HCEC 1CT (cell line): ENCODE measurements around the gene SEBOX.
A peak's percentile ranks its signal among the peaks of the same experiment; 100 is the strongest.

Experiments
- DNase-seq: peaks from one replicate; pipeline ENCODE4 v3.0.0-alpha.2; 2017

The SEBOX gene

DNA sequence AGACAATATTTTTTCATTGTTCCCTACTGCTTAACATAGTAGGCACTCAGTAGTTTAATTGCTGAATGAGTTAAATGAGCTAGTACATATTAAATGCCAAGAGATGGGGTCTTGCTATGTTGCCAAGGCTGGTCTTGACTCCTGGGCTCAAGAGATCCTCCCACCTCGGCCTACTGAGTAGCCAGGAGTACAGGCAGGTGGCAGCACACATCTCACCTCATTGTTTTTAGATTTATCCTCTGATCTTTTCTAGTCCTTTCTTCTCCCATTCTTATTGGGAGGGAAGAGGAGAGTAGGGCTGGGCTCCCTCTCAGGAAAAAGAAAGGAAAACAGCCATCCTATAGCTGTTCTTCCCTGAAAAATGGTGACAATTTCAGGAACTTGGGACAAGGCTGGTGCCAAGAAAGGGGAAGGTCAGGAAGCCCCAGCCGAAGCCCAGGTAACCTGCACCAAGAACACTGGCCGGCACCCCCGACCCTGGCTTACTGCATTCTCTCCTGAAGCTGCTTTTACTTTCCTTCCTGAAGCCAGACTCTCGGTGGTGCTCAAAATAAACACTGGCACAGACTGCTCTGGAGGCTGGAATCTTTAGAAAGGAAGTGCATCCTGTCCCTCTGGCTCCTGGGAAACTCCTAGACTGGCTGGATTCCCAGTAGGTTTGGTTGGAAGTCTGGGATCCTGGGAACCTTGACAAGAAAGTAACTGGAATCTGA, 26.8 kb downstream of the SEBOX start:
- peak; percentile 77 for DNase-seq

- DNase-seq, result peak; percentile 70
Measured at GRCh38 chr17:28335959-28336871, 28.8 kb downstream of the SEBOX start.

GRCh38 chr17:28335201-28335958, 29.6 kb downstream of the SEBOX start, which contains the start of the genes IFT20 and TNFAIP1:
Gene IFT20, minus strand, starts transcription at chr17:28335472. Its CDS starts 3,487 bp downstream, at chr17:28331985.
Gene TNFAIP1, plus strand, starts transcription at chr17:28335761. Its CDS starts 3,761 bp downstream, at chr17:28339522.
- peak; percentile 100 for DNase-seq

GRCh38 chr17:28334666-28335200, 30.3 kb downstream of the SEBOX start:
- peak; percentile 32 for DNase-seq

DNA sequence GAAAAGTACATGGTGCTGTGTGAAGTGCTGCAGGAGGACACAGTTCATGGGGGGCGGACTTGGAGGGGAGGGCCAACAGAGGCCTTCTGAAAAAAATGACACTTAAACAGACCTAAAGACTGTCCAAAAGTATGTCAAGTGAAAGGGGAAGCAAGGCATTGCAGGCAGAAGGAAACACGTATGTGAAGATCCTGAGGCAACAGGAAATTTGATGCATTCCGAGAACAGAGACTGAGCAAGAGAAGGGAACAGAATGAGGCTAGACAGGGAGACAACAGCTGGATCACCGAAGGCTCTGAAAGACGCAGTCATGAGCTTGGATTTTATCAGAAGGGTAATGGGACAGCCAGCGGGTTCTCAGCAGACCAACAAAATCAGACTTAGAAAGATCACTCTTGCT, 30.8 kb downstream of the SEBOX start:
- DNase-seq, result no peak

- DNase-seq, result peak; percentile 17
Measured at GRCh38 chr17:28333083-28333746, 31.8 kb downstream of the SEBOX start.

DNA sequence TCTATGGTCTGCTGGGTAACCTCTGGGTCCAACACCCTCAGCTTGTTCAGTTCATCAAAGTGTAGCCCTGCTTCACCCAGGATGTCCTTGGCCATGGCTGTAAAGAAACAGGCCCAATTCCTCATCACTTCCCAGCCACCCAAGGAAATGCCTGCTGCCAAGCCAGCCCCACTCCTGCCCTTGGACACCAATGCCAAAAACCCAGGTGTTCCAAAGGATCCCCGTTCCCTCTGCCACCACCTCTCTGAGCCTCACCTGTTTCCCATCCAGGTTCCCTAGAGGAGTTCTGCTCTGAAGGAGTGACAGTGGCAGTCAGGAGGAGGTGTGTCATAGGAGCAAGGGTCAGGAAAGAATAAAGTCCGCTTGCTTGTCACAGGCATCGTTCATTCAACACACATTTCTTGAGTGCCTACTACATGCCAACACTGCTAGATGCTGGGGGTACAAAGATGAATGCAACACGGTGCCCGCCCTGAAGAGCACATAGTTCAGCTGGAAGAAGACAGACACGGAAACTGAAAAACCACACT, 33.0 kb downstream of the SEBOX start:
- no peak for DNase-seq

- no peak for DNase-seq
Measured at GRCh38 chr17:28330671-28331070, 34.3 kb downstream of the SEBOX start.

DNA sequence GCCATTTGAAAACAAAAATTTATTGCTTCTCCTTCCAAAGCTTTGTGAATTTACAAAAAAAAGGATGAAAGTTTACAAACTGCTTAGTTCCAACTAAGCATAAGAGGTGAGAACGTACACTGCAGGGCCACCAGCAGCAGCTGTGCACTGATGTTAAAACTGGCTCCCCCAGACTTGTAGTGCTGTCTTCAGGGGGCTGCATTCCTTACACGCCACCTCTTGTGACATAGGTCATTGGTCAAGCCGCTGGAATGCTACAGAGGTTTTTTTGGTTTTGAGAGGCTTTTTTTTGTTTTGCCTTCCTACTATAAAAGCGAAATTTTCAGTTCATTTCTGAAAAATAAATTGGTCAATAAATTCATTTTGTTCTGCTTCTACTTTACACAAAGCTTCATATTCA, 36.7 kb downstream of the SEBOX start:
- peak; percentile 46 for DNase-seq

- peak; percentile 44 for DNase-seq
Measured at GRCh38 chr17:28327709-28328108, 37.3 kb downstream of the SEBOX start.

DNA sequence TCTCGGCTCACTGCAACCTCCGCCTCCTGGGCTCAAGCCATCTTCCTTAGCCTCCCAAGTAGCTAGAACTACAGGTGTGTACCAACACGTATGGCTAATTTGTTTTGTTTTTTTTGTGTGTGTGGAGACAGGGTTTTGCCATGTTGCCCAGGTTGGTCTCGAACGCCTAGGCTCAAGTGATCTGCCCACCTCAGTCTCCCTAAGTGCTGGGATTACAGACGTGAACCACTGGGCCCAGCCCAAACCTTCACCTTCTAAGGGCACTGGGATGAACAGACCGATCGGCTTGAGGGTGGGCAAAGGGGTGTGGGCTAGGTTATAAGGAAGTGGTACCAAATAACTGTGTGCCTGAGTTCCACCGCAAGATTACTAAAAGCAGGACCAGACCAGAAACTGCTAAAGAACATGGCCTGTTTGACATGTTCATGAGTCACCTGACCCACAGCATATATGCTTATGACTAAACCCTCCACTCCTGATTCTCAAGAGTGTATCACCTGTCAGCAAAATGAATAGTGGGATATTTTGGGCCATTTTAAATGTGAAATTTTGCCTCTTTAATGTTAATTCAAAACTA, 37.9 kb downstream of the SEBOX start:
- peak; percentile 41 for DNase-seq

DNA sequence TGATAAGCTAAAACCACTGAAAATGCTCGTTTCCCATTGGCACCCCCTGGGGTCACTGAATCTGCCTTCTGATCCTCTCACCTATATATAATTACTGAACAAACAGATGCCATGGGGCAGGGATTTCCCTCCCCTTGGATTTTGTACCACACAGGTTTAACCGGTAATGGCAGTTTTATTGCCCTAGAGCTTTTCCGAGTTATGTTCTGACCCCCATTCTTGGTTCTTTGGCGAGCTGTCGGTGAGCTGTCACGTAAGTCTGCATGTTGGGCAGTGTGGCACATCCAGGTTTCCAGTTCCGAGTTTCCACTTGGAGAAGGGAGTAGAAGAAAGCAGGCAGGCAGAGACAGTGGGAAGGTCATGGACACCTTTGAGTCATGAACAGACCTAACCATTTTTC, 38.9 kb downstream of the SEBOX start:
- no peak for DNase-seq

GRCh38 chr17:28325211-28325610, 39.8 kb downstream of the SEBOX start:
- no peak for DNase-seq

- DNase-seq, result no peak
Measured at GRCh38 chr17:28324781-28325180, 40.2 kb downstream of the SEBOX start.

- no peak for DNase-seq
Measured at GRCh38 chr17:28324267-28324745, 40.7 kb downstream of the SEBOX start.

GRCh38 chr17:28320215-28321061, 44.6 kb downstream of the SEBOX start:
- no peak for DNase-seq

GRCh38 chr17:28319598-28319935, 45.4 kb downstream of the SEBOX start:
- no peak for DNase-seq

GRCh38 chr17:28318759-28319597, 46.0 kb downstream of the SEBOX start, which contains the start of gene TMEM97:
Gene TMEM97, plus strand, starts transcription at chr17:28319200. Its CDS starts 40 bp downstream, at chr17:28319240.
- peak; percentile 99 for DNase-seq

- no peak for DNase-seq
Measured at GRCh38 chr17:28317966-28318758, 46.8 kb downstream of the SEBOX start.
